Measurements from ENCODE around the gene NSUN6. TPM values are rescaled to one million over a fixed set of nuclear protein-coding genes. Genes with fewer than 3 reads are reported as not detected.

NSUN6 gene
- polyA plus RNA-seq, 1 donor (not counting 4 experiments of a cell fraction or from before 2014, with no cell fraction given), result 9.8 TPM

- no peak for FAIRE-seq
- no peak overlapping the region for H3K4me2 ChIP-seq (ENCODE audit: control insufficient read depth, extremely low read depth, insufficient read depth, low read depth, low read length)
- no peaks in the 10 kb centered on the region for H3K79me2 ChIP-seq (ENCODE audit: control insufficient read depth, insufficient read depth, low read length)
- DNase-seq (ENCODE audit: low read depth, low spot score), result no peak
- no peaks in the 10 kb centered on the region for H4K20me1 ChIP-seq (ENCODE audit: control insufficient read depth, extremely low read depth, insufficient read depth, low read length)
- H3K9ac ChIP-seq (ENCODE audit: control insufficient read depth, extremely low read depth, insufficient read depth, low read length), result no peak overlapping the region
- H3K9me1 ChIP-seq (ENCODE audit: control insufficient read depth, extremely low read depth, insufficient read depth, low read length), result no peaks in the 10 kb centered on the region
- H2AFZ ChIP-seq (ENCODE audit: control insufficient read depth, low read length), result no peak overlapping the region
- no peak overlapping the region for H3K4me3 ChIP-seq (ENCODE audit: control insufficient read depth in 2 of 3, extremely low read depth in 1 of 3, insufficient read depth in 2 of 3, low read depth in 1 of 3, low read length in 3 of 3)
- H3K27me3 ChIP-seq (ENCODE audit: control insufficient read depth, extremely low read depth, insufficient read depth, low read length), result no peaks in the 10 kb centered on the region
- no peak overlapping the region for H3K27ac ChIP-seq (ENCODE audit: control insufficient read depth, insufficient read depth, low read length)
- no peaks in the 10 kb centered on the region for H3K36me3 ChIP-seq (ENCODE audit: control insufficient read depth in 2 of 2, extremely low read depth in 1 of 2, insufficient read depth in 2 of 2, low read length in 2 of 2)
- H3K4me1 ChIP-seq (ENCODE audit: control insufficient read depth, extremely low read depth, insufficient read depth, low read length), result peaks cover 11% of the 10 kb centered on the region
- no peak for TF ChIP-seq EZH2 (IDR thresholded peaks at IDR 0.05; ENCODE audit: low read length)
- TF ChIP-seq, protein P1, sequence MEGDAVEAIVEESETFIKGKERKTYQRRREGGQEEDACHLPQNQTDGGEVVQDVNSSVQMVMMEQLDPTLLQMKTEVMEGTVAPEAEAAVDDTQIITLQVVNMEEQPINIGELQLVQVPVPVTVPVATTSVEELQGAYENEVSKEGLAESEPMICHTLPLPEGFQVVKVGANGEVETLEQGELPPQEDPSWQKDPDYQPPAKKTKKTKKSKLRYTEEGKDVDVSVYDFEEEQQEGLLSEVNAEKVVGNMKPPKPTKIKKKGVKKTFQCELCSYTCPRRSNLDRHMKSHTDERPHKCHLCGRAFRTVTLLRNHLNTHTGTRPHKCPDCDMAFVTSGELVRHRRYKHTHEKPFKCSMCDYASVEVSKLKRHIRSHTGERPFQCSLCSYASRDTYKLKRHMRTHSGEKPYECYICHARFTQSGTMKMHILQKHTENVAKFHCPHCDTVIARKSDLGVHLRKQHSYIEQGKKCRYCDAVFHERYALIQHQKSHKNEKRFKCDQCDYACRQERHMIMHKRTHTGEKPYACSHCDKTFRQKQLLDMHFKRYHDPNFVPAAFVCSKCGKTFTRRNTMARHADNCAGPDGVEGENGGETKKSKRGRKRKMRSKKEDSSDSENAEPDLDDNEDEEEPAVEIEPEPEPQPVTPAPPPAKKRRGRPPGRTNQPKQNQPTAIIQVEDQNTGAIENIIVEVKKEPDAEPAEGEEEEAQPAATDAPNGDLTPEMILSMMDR (optimal IDR thresholded peaks at IDR 0.05 in 1 of 3, IDR thresholded peaks at IDR 0.05 in 1 of 3, conservative IDR thresholded peaks at IDR 0.05 in 1 of 3; ENCODE audit: extremely low read depth in 1 of 3, insufficient read depth in 2 of 3, low read length in 3 of 3), result no peak
- dilution Hi-C loops (cut with MboI; ENCODE audit: extremely low pct_ligation_motif_present, low sequenced_read_pairs), result no loop called here
- no peaks in the 10 kb centered on the region for H3K9me3 ChIP-seq (ENCODE audit: control insufficient read depth, low read depth, low read length)
These were observed 36.3 kb upstream of the NSUN6 start for GRCh38 chr10:18687706-18688105.

GRCh38 chr10:18687195-18687594, 35.8 kb upstream of the NSUN6 start:
- Histone ChIP-seq H3K36me3 (ENCODE audit: control insufficient read depth in 2 of 2, extremely low read depth in 1 of 2, insufficient read depth in 2 of 2, low read length in 2 of 2) (no peaks in the 10 kb centered on the region), H3K4me2 (ENCODE audit: control insufficient read depth, extremely low read depth, insufficient read depth, low read depth, low read length) (no peak overlapping the region), H3K4me1 (ENCODE audit: control insufficient read depth, extremely low read depth, insufficient read depth, low read length) (peaks cover 16% of the 10 kb centered on the region), H3K4me3 (ENCODE audit: control insufficient read depth in 2 of 3, extremely low read depth in 1 of 3, insufficient read depth in 2 of 3, low read depth in 1 of 3, low read length in 3 of 3) (no peak overlapping the region), H3K79me2 (ENCODE audit: control insufficient read depth, insufficient read depth, low read length) (no peaks in the 10 kb centered on the region), H3K27me3 (ENCODE audit: control insufficient read depth, extremely low read depth, insufficient read depth, low read length) (no peaks in the 10 kb centered on the region), H3K9me1 (ENCODE audit: control insufficient read depth, extremely low read depth, insufficient read depth, low read length) (no peaks in the 10 kb centered on the region), H3K9me3 (ENCODE audit: control insufficient read depth, low read depth, low read length) (no peaks in the 10 kb centered on the region), H3K9ac (ENCODE audit: control insufficient read depth, extremely low read depth, insufficient read depth, low read length) (no peak overlapping the region), H3K27ac (ENCODE audit: control insufficient read depth, insufficient read depth, low read length) (no peak overlapping the region), H4K20me1 (ENCODE audit: control insufficient read depth, extremely low read depth, insufficient read depth, low read length) (no peaks in the 10 kb centered on the region), H2AFZ (ENCODE audit: control insufficient read depth, low read length) (no peak overlapping the region)
- FAIRE-seq (no peak), DNase-seq (ENCODE audit: low read depth, low spot score) (no peak)
- dilution Hi-C loops (cut with MboI; ENCODE audit: extremely low pct_ligation_motif_present, low sequenced_read_pairs), result no loop called here
- TF ChIP-seq EZH2 (IDR thresholded peaks at IDR 0.05; ENCODE audit: low read length), result no peak
- TF ChIP-seq, protein P1 (optimal IDR thresholded peaks at IDR 0.05 in 1 of 3, IDR thresholded peaks at IDR 0.05 in 1 of 3, conservative IDR thresholded peaks at IDR 0.05 in 1 of 3; ENCODE audit: extremely low read depth in 1 of 3, insufficient read depth in 2 of 3, low read length in 3 of 3), result no peak
